Astrocyte of the cerebellum (primary cell): ENCODE measurements around the gene TTC23.

Source experiments
- DNase-seq: peaks from one replicate; pipeline ENCODE4 v3.0.0-alpha.2; 2011; ENCODE audit warnings: low read depth
- H3K4me3 ChIP-seq: 2 replicates; pipeline ENCODE4 v1.5.1; 2011; ENCODE audit warnings: mild to moderate bottlenecking, low read depth, low read length, moderate library complexity
- in situ Hi-C: cut with HindIII; loops from 2 replicates; pipeline ENCODE4 v1.10.0; 2017; ENCODE audit warnings: low sequenced_read_pairs
- TF ChIP-seq, protein P1 (sequence below): IDR thresholded peaks from 2 replicates; pipeline ENCODE4 v1.5.1; 2012; ENCODE audit warnings: low read length, low read depth, moderate library complexity, mild to moderate bottlenecking; ENCODE audit errors: missing control alignments

TTC23 gene

DNA sequence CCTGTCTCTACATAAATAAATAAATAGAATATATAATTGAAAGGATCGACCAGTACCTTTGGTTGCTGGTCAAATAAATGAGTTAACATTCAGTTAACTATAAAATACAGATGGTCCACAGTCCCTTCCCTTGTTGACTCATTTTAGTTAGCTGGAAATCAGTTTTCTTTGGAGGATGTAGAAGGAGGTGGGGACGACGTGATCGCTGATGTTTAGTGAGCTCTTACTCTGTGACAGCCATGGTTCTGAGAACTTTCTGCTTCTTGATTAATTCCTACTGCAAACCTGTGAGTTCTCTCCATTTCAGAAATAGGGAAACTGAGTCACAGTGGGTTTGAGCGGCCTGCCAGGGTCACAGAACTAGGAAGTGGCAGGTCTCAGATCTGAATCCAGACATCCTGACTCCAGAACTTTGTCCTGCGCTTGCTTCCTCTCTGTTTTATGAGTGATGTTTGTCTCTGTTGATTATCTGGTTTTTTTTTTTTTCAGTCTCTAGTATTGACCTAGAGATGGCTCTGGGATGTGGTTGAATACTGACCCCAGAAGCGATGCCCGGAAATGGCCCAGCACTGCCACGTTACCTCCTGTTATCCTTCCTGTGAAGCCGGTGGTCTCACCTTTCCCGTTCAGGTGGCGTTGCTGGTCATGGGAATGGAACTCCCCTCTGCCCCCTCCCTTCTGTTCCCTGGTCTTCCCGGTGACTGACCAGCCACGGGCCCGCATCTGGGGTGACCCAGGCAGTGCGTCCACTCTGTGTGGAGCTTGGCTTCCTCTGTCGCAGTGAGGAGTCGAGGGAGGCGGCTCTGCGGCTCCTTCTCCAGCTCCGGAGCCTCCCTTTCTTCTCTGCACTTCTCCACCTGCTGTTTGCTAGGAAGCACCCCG is 126.3 kb downstream of the TTC23 start:
- H3K4me3 ChIP-seq, result peak overlapping the region; percentile 13
- TF ChIP-seq, protein P1, sequence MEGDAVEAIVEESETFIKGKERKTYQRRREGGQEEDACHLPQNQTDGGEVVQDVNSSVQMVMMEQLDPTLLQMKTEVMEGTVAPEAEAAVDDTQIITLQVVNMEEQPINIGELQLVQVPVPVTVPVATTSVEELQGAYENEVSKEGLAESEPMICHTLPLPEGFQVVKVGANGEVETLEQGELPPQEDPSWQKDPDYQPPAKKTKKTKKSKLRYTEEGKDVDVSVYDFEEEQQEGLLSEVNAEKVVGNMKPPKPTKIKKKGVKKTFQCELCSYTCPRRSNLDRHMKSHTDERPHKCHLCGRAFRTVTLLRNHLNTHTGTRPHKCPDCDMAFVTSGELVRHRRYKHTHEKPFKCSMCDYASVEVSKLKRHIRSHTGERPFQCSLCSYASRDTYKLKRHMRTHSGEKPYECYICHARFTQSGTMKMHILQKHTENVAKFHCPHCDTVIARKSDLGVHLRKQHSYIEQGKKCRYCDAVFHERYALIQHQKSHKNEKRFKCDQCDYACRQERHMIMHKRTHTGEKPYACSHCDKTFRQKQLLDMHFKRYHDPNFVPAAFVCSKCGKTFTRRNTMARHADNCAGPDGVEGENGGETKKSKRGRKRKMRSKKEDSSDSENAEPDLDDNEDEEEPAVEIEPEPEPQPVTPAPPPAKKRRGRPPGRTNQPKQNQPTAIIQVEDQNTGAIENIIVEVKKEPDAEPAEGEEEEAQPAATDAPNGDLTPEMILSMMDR, result no peak
- in situ Hi-C loops, result no loop called here
- no peak for DNase-seq

DNA sequence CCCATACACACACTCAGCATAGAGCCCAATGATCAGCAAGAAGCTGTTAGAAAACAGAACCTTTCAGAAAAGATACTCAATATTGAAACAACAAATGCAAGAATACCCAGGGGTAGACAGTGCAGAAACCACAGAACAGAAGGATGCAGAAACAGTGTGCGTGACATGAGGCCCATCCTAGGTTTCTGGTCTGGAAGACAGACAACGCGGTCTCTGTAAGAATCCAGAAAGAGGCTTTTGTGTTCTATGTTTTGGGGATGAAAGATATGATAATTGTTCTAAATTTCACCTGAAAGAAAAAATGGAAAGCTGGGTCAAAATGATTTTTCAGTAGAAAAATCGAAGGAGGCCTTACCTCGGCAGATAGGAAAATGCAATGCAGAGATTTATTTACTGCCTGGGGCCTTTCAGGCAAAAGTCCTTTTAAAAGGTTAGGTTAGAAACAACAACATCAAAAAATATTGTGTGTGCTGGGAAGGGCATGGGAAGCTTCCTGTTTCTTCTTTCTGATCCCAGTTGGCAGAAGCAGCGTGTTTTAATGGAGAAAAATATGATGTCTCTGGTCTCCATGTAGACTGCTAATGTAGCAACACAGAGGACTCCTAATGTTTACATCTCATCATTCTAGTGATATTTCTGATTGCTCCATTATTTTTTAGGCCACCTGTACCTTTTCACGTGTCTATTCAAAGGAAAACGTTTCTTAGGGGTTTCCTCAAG is 127.5 kb downstream of the TTC23 start:
- no peak for DNase-seq
- H3K4me3 ChIP-seq, result no peak overlapping the region
- in situ Hi-C loops, result no loop called here
- TF ChIP-seq, protein P1, result no peak

DNA sequence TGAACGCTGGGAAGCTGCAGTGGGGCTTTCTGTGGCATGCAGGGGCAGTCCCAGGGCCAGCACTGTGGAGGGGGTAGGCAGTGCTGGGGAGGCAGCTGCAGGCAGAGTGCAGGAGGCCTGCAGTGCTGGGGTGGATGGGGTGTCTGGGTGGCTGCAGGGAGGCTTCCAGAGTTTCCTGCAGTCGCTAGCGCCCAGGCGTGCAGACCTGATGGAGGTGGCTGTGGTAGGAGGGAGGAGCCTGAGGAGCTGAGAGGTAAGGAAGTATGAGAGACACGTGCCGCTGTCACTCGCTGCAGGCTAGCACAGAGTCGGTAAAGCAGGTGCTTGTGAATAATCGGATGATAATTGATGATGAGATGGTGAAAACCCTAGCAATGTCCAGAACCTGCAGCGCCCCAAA is 128.2 kb downstream of the TTC23 start:
- in situ Hi-C loops, result no loop called here
- H3K4me3 ChIP-seq, result no peak overlapping the region
- no peak for DNase-seq
- TF ChIP-seq, protein P1, result no peak

DNA sequence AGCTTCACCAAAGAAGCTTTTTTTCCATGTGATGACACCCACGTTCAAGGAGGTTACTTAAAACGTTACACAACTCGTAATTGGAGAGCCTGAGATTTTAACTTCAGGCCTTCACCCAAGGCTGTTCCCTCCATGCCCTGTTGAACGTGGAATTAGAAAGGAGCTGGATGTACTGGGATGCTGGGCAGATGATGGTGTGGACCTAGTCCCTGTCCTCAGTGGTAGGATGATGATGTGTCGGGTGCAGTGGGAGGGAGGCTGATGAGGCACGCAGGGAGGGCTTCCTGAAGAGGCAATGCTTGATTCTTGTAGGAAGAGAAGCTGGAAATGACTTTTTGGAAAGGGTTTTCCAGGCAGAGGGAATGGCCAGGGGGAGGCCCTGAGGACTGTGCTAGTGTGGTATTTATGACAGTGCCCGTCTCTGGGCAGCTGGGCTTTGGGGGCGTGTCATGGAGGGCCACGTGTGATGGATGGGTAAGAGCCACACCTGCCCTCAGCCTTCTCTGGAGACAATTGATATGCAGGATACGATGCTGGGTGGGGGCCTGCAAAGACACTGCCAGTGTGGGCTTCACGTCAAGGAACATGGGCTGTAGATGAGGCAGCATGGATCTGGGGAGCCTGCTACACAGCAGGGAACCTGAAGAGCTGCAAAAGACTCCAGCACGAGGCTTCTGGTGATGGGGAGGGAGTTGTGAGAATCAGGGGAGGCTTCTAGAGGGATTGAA is 129.2 kb downstream of the TTC23 start:
- no peak overlapping the region for H3K4me3 ChIP-seq
- DNase-seq, result no peak
- in situ Hi-C loops, result no loop called here
- TF ChIP-seq, protein P1, result no peak

DNA sequence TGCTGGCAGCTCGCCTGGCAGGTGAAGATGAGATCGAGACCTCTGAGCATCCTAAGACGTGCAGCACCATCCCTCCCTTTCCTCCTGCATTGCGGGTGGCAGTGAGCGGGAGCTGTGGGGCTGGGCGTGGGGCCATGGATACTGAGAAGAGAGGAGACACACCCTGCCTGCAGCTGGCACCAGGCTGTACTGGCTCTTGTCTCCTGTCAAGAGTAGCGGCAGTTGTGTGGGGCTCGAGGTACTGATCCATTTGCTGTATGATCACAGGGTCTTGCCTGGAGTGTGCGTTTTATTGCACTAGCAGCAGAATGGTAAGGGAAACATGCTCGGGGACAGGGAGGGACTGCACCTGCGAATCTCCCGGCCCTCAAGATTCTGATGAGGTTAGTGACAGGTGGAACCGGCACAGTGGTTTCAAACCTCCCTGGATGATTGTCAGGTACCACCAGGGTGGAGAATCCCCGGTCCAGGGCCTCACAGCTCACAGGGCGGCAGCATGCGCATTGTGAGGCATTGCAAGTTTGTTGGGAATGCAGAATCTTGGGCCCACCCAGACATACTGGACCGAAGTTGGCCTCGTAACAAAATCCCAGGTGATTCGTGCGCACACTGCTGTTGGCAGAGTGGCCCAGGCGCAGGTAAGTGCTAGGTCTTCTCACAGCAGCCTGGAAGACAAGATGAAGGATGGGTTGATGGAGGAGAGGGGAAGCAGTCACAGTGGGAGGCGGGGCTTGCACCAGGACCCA is 130.4 kb downstream of the TTC23 start:
- TF ChIP-seq, protein P1, result no peak
- DNase-seq, result no peak
- no peak overlapping the region for H3K4me3 ChIP-seq
- in situ Hi-C loops, result no loop called here

DNA sequence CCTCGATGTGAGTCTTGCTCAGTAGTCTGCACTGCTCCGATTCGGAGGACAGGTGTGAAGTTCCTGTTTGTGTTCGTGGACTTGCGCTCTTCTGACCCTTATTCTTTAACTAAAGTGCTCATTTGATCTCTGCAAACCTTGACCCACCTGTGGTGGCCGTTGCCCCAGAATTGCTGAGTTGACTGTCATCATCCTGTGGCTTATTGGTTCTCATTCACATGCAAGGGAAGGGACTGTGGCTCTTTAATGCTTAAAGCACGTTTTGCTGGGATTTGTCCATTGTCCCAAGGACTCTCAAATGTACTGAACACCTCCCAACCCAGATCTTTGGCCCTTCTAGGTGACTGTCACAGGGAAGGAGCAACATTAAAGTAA is 131.1 kb downstream of the TTC23 start:
- in situ Hi-C loops, result no loop called here
- H3K4me3 ChIP-seq, result no peak overlapping the region
- TF ChIP-seq, protein P1, result no peak
- DNase-seq, result no peak
